Hippocampal formation (tissue), 2 donors: ENCODE measurements around the gene RNF166.

Source experiments
- DNase-seq, 2 donors: peaks; one replicate each; lab custom pipeline; 2025; lab: John Stamatoyannopoulos, UW

RNF166 gene

GRCh38 chr16:88739139-88739976 is 33.1 kb upstream of the RNF166 start:
- no peak for DNase-seq

- DNase-seq = no peak
These were observed 32.2 kb upstream of the RNF166 start for GRCh38 chr16:88738151-88739084.

GRCh38 chr16:88737298-88738150 is 31.3 kb upstream of the RNF166 start:
- DNase-seq = peak; percentile 31 to 45

GRCh38 chr16:88736496-88736895 is 30.3 kb upstream of the RNF166 start:
- DNase-seq = no peak

- DNase-seq = no peak
These were observed 29.9 kb upstream of the RNF166 start for GRCh38 chr16:88736088-88736487.

- no peak for DNase-seq
These were observed 29.4 kb upstream of the RNF166 start for GRCh38 chr16:88735616-88736015.

- no peak for DNase-seq
These were observed 28.9 kb upstream of the RNF166 start for GRCh38 chr16:88735121-88735520.

- DNase-seq = no peak
These were observed 28.1 kb upstream of the RNF166 start for GRCh38 chr16:88734361-88734728.

GRCh38 chr16:88733630-88734360 is 27.6 kb upstream of the RNF166 start:
- no peak for DNase-seq

- DNase-seq = no peak
These were observed 26.7 kb upstream of the RNF166 start for GRCh38 chr16:88732961-88733294.

GRCh38 chr16:88732172-88732960 is 26.2 kb upstream of the RNF166 start:
- DNase-seq = no peak

GRCh38 chr16:88731699-88732098 is 25.5 kb upstream of the RNF166 start:
- no peak for DNase-seq

- DNase-seq = no peak
These were observed 24.7 kb upstream of the RNF166 start for GRCh38 chr16:88730632-88731607.

- DNase-seq = no peak
These were observed 21.7 kb upstream of the RNF166 start for GRCh38 chr16:88727871-88728270.

GRCh38 chr16:88726981-88727380 is 20.8 kb upstream of the RNF166 start:
- no peak for DNase-seq

- no peak for DNase-seq
These were observed 20.2 kb upstream of the RNF166 start for GRCh38 chr16:88726408-88726749.

GRCh38 chr16:88725609-88726407 is 19.6 kb upstream of the RNF166 start:
- no peak for DNase-seq

GRCh38 chr16:88724855-88725555 is 18.8 kb upstream of the RNF166 start:
- DNase-seq = no peak
